Measurements from ENCODE around the gene FKBP4.

GRCh38 chr12:2754208-2754607, 40.6 kb upstream of the FKBP4 start:
- TF ChIP-seq CTCF (IDR thresholded peaks at IDR 0.05): no peak
- TF ChIP-seq POLR2A (IDR thresholded peaks at IDR 0.05): no peak

All from adrenal gland (tissue), 5 donors.